HepG2 (cell line): Measurements from ENCODE around the gene SLC25A33. TPM values are rescaled to one million over a fixed set of nuclear protein-coding genes. Genes with fewer than 3 reads are reported as not detected.
A peak's percentile ranks its signal among the peaks of the same experiment; 100 is the strongest.

ENCODE experiments used
- CEBPB ChIP-seq: IDR thresholded peaks from 2 replicates; pipeline ENCODE4 v1.6.1; 2011; ENCODE audit warnings: low read depth, low read length, improper control_type of control experiment, borderline replicate concordance
- CENPX ChIP-seq: sonication (generic); formaldehyde crosslinking; IDR thresholded peaks from 2 replicates; pipeline ENCODE4 v1.9.0; 2021; ENCODE audit warnings: mild to moderate bottlenecking, missing genetic modification reagents, moderate library complexity
- E2F1 ChIP-seq: sonication (generic); formaldehyde crosslinking; IDR thresholded peaks from 2 replicates; pipeline ENCODE4 v1.5.0; 2020; ENCODE audit warnings: missing genetic modification reagents
- GATAD1 ChIP-seq: IDR thresholded peaks from 2 replicates; pipeline ENCODE4 v1.6.1; 2016; ENCODE audit warnings: missing genetic modification reagents, missing compliant biosample characterization
- IRX3 ChIP-seq: sonication (generic); formaldehyde crosslinking; IDR thresholded peaks from 2 replicates; pipeline ENCODE4 v1.8.1; 2023; ENCODE audit warnings: mild to moderate bottlenecking, low read depth, missing genetic modification reagents, borderline replicate concordance
- MLLT10 ChIP-seq: sonication (generic); formaldehyde crosslinking; IDR thresholded peaks from 2 replicates; pipeline ENCODE4 v1.4.0; 2020; ENCODE audit warnings: missing genetic modification reagents
- MTERF4 ChIP-seq: sonication (generic); formaldehyde crosslinking; IDR thresholded peaks from 2 replicates; pipeline ENCODE4 v1.8.0; 2023; ENCODE audit warnings: mild to moderate bottlenecking, missing genetic modification reagents
- NFKB2 ChIP-seq: sonication (generic); formaldehyde crosslinking; IDR thresholded peaks from 2 replicates; pipeline ENCODE4 v1.4.0; 2020; ENCODE audit warnings: missing genetic modification reagents, borderline replicate concordance
- RBM39 ChIP-seq: fragments of 200-400 bp; formaldehyde crosslinking; IDR thresholded peaks from one replicate; pipeline ENCODE4 v1.6.1; 2018; ENCODE audit warnings: antibody characterized with exemption, mild to moderate bottlenecking, low read depth, low read length; ENCODE audit not compliant: poor library complexity, severe bottlenecking
- REPIN1 ChIP-seq: sonication (generic); formaldehyde crosslinking; IDR thresholded peaks from 2 replicates; pipeline ENCODE4 v1.8.0; 2022; ENCODE audit warnings: missing genetic modification reagents, low read depth, mild to moderate bottlenecking, borderline replicate concordance
- TBX2 ChIP-seq: sonication (generic); formaldehyde crosslinking; IDR thresholded peaks from 2 replicates; pipeline ENCODE4 v1.5.0; 2020; ENCODE audit warnings: missing genetic modification reagents, mild to moderate bottlenecking, borderline replicate concordance
- U2AF2 ChIP-seq: fragments of 200-400 bp; formaldehyde crosslinking; IDR thresholded peaks from 2 replicates; pipeline ENCODE4 v1.6.1; 2017; ENCODE audit warnings: low read depth, mild to moderate bottlenecking, low read length
- ZBTB33 ChIP-seq: sonication (generic); formaldehyde crosslinking; IDR thresholded peaks from 2 replicates; pipeline ENCODE4 v1.4.0; 2020; ENCODE audit warnings: missing genetic modification reagents
- ZNF282 ChIP-seq: fragments of 450-650 bp; IDR thresholded peaks from 2 replicates; pipeline ENCODE4 v1.6.1; 2018; ENCODE audit not compliant: partially characterized antibody
- ZNF335 ChIP-seq: sonication (generic); formaldehyde crosslinking; IDR thresholded peaks from 2 replicates; pipeline ENCODE4 v1.4.0; 2020; ENCODE audit warnings: missing genetic modification reagents
- ZNF460 ChIP-seq: sonication (generic); formaldehyde crosslinking; IDR thresholded peaks from 2 replicates; pipeline ENCODE4 v1.5.1; 2020; ENCODE audit warnings: missing genetic modification reagents, mild to moderate bottlenecking, borderline replicate concordance
- ZNF749 ChIP-seq: sonication (generic); formaldehyde crosslinking; IDR thresholded peaks from 2 replicates; pipeline ENCODE4 v1.8.0; 2022; ENCODE audit warnings: mild to moderate bottlenecking, missing genetic modification reagents, moderate library complexity, borderline replicate concordance
- polyA plus RNA-seq, 8 experiments: library from polyadenylated mRNA; depleted of rRNA in 3 of 8; stranded (reverse) in 7 of 8; unstranded in 1 of 8; fragments of >200 nt; fragmentation: Illumina TruSeq in 4 of 8; extraction: Trizol in 4 of 8; gene quantifications; 2 replicates each; pipeline versions ENCODE4 v1.2.1 to v1.2.3, GENCODE V29; 2011 to 2016; ENCODE audit warnings: low read depth in 4 of 8, missing spikeins in 1 of 8, mixed read lengths in 1 of 8; ENCODE audit not compliant: insufficient read depth in 1 of 8
- total RNA-seq, 5 experiments: library from RNA; depleted of rRNA; stranded (reverse); fragments of >200 nt; fragmentation: Illumina TruSeq; extraction: Trizol; gene quantifications; 2 replicates each; pipeline ENCODE4 v1.2.3, GENCODE V29; 2016; ENCODE audit warnings: low read depth in 1 of 5
- TF ChIP-seq, protein P1 (sequence below): sonication (generic); formaldehyde crosslinking; IDR thresholded peaks from 2 replicates; pipeline ENCODE4 v1.5.1; 2020; ENCODE audit warnings: mild to moderate bottlenecking, missing genetic modification reagents, moderate library complexity
- TF ChIP-seq, protein P2 (sequence below): sonication (generic); formaldehyde crosslinking; IDR thresholded peaks from 2 replicates; pipeline ENCODE4 v1.8.1; 2023; ENCODE audit warnings: mild to moderate bottlenecking, missing genetic modification reagents

SLC25A33 gene
- total and polyA plus RNA-seq, 2 of the 13 experiments (the other 11 are each of a cell fraction or from before 2014, with no cell fraction given): 15.4 to 50.3 TPM

- TF ChIP-seq CEBPB: 0 out of 2 replicates have a peak, but pooled peaks have one; percentile 1
- TF ChIP-seq MLLT10 (CRISPR knock-in tag): no peak
- TF ChIP-seq IRX3 (CRISPR knock-in tag): no peak
- no peak for TF ChIP-seq NFKB2 (CRISPR knock-in tag)
- no peak for TF ChIP-seq ZBTB33 (CRISPR knock-in tag)
- no peak for TF ChIP-seq REPIN1
- 0 out of 2 replicates have a peak, but pooled peaks have one; percentile 51 for TF ChIP-seq MTERF4
- 0 out of 2 replicates have a peak, but pooled peaks have one; percentile 52 for TF ChIP-seq GATAD1 (CRISPR knock-in tag)
- TF ChIP-seq RBM39: no peak
- no peak for TF ChIP-seq CENPX (CRISPR knock-in tag)
- TF ChIP-seq, protein P1, sequence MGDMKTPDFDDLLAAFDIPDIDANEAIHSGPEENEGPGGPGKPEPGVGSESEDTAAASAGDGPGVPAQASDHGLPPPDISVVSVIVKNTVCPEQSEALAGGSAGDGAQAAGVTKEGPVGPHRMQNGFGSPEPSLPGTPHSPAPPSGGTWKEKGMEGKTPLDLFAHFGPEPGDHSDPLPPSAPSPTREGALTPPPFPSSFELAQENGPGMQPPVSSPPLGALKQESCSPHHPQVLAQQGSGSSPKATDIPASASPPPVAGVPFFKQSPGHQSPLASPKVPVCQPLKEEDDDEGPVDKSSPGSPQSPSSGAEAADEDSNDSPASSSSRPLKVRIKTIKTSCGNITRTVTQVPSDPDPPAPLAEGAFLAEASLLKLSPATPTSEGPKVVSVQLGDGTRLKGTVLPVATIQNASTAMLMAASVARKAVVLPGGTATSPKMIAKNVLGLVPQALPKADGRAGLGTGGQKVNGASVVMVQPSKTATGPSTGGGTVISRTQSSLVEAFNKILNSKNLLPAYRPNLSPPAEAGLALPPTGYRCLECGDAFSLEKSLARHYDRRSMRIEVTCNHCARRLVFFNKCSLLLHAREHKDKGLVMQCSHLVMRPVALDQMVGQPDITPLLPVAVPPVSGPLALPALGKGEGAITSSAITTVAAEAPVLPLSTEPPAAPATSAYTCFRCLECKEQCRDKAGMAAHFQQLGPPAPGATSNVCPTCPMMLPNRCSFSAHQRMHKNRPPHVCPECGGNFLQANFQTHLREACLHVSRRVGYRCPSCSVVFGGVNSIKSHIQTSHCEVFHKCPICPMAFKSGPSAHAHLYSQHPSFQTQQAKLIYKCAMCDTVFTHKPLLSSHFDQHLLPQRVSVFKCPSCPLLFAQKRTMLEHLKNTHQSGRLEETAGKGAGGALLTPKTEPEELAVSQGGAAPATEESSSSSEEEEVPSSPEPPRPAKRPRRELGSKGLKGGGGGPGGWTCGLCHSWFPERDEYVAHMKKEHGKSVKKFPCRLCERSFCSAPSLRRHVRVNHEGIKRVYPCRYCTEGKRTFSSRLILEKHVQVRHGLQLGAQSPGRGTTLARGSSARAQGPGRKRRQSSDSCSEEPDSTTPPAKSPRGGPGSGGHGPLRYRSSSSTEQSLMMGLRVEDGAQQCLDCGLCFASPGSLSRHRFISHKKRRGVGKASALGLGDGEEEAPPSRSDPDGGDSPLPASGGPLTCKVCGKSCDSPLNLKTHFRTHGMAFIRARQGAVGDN (CRISPR knock-in tag): peak; percentile 88
- TF ChIP-seq, protein P2, sequence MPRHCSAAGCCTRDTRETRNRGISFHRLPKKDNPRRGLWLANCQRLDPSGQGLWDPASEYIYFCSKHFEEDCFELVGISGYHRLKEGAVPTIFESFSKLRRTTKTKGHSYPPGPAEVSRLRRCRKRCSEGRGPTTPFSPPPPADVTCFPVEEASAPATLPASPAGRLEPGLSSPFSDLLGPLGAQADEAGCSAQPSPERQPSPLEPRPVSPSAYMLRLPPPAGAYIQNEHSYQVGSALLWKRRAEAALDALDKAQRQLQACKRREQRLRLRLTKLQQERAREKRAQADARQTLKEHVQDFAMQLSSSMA: no peak
- TF ChIP-seq ZNF335: no peak
- TF ChIP-seq TBX2: 0 out of 2 replicates have a peak, but pooled peaks have one; percentile 35
- TF ChIP-seq ZNF282: no peak
- no peak for TF ChIP-seq E2F1
- TF ChIP-seq ZNF460 (CRISPR knock-in tag): no peak
- TF ChIP-seq U2AF2: no peak
- no peak for TF ChIP-seq ZNF749 (CRISPR knock-in tag)
Observed at GRCh38 chr1:9500756-9501754, 38.2 kb upstream of the SLC25A33 start (continued).
